Measurements from ENCODE around the gene PPFIBP1.

Gene PPFIBP1

DNA sequence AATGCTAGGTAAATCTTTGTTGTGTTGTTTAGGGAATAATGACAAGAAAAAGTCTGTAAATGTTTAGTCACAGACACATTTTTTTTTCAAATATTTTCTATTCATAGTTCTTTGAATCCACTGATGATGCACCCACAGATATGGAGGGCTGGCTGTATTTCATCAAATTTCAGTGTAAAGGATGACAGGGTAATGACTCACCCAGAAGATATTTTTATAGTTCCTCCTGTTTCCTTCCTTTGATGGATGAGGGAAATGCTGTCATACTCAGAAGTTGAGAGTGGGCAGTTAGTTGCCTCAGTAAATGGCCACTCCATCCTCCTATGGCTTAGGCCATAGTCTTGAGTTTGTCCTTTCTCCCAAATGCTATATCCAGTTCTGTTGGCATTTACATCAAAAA is 95.3 kb downstream of the PPFIBP1 start:
- Histone ChIP-seq H3K4me1 (ENCODE audit: control extremely low read depth in 1 of 4, control insufficient read depth in 4 of 4, insufficient read depth in 4 of 4, low read length in 3 of 4) (peaks cover 0 to 5% (median 1%) of the 10 kb centered on the region in 4 experiments), H3K27me3 (replicated peaks in 2 of 5; ENCODE audit: control insufficient read depth in 4 of 5, insufficient read depth in 5 of 5, low read length in 4 of 5) (no peaks in the 10 kb centered on the region), H3K27ac (ENCODE audit: insufficient read depth in 1 of 2, low read depth in 1 of 2, low read length in 2 of 2, poor library complexity in 1 of 2, severe bottlenecking in 2 of 2) (no peak overlapping the region), H3K4me3 (ENCODE audit: control insufficient read depth in 1 of 7, extremely low read depth in 1 of 7, insufficient read depth in 4 of 7, low read depth in 2 of 7, low read length in 6 of 7) (no peak overlapping the region), H3K36me3 (ENCODE audit: control insufficient read depth in 4 of 4, insufficient read depth in 4 of 4, low read length in 3 of 4) (no peaks in the 10 kb centered on the region), H3K9me3 (ENCODE audit: control extremely low read depth in 1 of 5, control insufficient read depth in 4 of 5, insufficient read depth in 2 of 5, low read depth in 1 of 5, low read length in 4 of 5) (no peaks in the 10 kb centered on the region)
- ChIA-PET CTCF (interaction anchor here (0.9 kb wide), 1 partner anchor 234 kb away, joined by 3 read pairs; no protein-coding TSS in a partner anchor), POLR2A (no interaction called here)
- peak in 2 of 3 donors; percentile 50 to 68 for DNase-seq

DNA sequence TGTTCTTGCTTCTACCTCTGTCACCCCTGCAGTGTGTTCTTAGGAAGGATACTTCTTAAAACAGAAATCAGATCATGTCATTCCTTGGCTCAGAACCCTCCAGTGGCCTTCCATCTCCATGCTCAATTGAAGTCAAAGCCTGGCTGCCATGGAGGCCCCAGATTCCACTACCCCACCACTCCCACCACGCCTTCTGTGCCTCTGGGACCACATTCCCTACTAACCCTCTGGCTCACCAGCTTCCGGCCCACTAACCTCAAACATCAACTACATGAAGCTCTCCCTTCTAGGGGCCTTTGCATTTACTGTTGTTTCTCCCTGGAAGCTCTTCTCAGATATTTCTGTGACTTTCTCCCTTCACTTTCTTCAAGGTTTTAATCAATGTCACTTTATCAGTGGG is 96.1 kb downstream of the PPFIBP1 start:
- Histone ChIP-seq H3K27me3 (replicated peaks in 2 of 5; ENCODE audit: control insufficient read depth in 4 of 5, insufficient read depth in 5 of 5, low read length in 4 of 5) (no peaks in the 10 kb centered on the region), H3K27ac (ENCODE audit: insufficient read depth in 1 of 2, low read depth in 1 of 2, low read length in 2 of 2, poor library complexity in 1 of 2, severe bottlenecking in 2 of 2) (no peak overlapping the region), H3K4me1 (ENCODE audit: control extremely low read depth in 1 of 4, control insufficient read depth in 4 of 4, insufficient read depth in 4 of 4, low read length in 3 of 4) (peaks cover 0 to 5% (median 1%) of the 10 kb centered on the region in 4 experiments), H3K36me3 (ENCODE audit: control insufficient read depth in 4 of 4, insufficient read depth in 4 of 4, low read length in 3 of 4) (no peaks in the 10 kb centered on the region), H3K4me3 (ENCODE audit: control insufficient read depth in 1 of 7, extremely low read depth in 1 of 7, insufficient read depth in 4 of 7, low read depth in 2 of 7, low read length in 6 of 7) (no peak overlapping the region), H3K9me3 (ENCODE audit: control extremely low read depth in 1 of 5, control insufficient read depth in 4 of 5, insufficient read depth in 2 of 5, low read depth in 1 of 5, low read length in 4 of 5) (no peaks in the 10 kb centered on the region)
- POLR2A ChIA-PET: no interaction called here
- CTCF ChIA-PET: interaction anchor here (0.9 kb wide), 1 partner anchor 235 kb away, joined by 3 read pairs; no protein-coding TSS in a partner anchor
- no peak for DNase-seq
- 97% methylated on average over 2 of the region's 2 CpGs for WGBS (ENCODE audit: insufficient coverage)

DNA sequence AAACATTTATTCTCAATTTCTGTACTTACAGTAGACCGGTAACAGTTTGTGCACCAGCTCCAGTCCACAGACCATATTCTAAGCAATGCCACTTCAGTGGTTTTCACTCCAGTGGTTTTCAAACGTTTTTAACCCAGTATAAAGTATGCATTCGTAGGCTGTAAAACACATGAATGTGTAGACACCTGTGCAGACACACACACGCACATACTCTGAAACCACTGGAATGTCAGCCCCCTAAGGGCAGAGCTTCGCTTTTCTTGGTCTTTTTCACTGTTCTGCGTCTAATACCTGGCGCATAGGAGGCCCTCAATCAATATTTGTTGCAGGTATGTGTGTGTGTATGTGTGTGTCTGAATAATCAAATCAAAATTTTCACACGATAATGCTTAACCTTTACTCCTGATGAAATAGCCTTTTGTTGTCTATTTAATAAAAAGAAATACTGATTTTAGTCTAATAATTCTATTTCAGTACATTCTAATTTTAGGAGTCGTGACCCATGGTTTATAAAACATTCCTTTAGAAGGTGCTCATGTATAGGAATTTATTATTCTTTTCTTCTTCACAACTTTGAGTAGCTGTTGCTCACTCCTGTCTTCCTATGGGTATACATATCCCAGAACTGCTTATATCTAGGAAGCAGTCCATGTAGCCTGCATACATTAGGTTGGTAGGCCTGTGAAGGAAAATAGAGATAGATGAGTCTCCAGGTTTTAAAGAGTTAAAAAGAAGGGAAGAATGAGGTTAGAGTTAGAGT is 98.6 kb downstream of the PPFIBP1 start:
- no peaks in the 10 kb centered on the region for H3K27me3 ChIP-seq (replicated peaks in 2 of 5; ENCODE audit: control insufficient read depth in 4 of 5, insufficient read depth in 5 of 5, low read length in 4 of 5)
- H3K36me3 ChIP-seq (ENCODE audit: control insufficient read depth in 4 of 4, insufficient read depth in 4 of 4, low read length in 3 of 4): no peaks in the 10 kb centered on the region
- H3K4me1 ChIP-seq (ENCODE audit: control extremely low read depth in 1 of 4, control insufficient read depth in 4 of 4, insufficient read depth in 4 of 4, low read length in 3 of 4): peaks cover 0 to 5% (median 1%) of the 10 kb centered on the region in 4 experiments
- 93% methylated on average over 5 of the region's 9 CpGs for WGBS (ENCODE audit: insufficient coverage)
- no peak overlapping the region for H3K4me3 ChIP-seq (ENCODE audit: control insufficient read depth in 1 of 7, extremely low read depth in 1 of 7, insufficient read depth in 4 of 7, low read depth in 2 of 7, low read length in 6 of 7)
- no peak for DNase-seq
- no peak overlapping the region for H3K27ac ChIP-seq (ENCODE audit: insufficient read depth in 1 of 2, low read depth in 1 of 2, low read length in 2 of 2, poor library complexity in 1 of 2, severe bottlenecking in 2 of 2)
- no peaks in the 10 kb centered on the region for H3K9me3 ChIP-seq (ENCODE audit: control extremely low read depth in 1 of 5, control insufficient read depth in 4 of 5, insufficient read depth in 2 of 5, low read depth in 1 of 5, low read length in 4 of 5)
- ChIA-PET CTCF (interaction anchor here (1.3 to 1.4 kb wide), 2 partner anchors 96 to 187 kb away, joined by 4 read pairs; no protein-coding TSS in a partner anchor), POLR2A (no interaction called here)

DNA sequence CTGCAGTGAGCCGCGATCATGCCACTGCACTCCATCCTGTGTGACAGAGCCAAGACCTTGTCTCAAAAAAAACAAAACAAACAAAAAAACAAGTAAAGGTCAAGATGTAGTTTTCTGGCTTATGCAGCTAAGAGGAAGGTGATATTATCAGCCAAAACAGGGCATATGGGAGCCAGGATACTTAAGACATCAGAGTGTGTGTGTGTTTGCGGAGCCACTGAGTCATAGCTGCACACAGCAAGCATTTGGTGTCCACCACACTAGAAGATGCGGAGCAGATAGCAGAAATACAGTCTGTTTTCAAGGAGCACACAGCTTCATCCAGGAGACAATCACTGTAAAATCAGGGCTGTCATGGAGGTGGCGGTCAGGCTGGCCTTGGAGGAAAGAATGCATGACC is 99.6 kb downstream of the PPFIBP1 start:
- no peak for DNase-seq

DNA sequence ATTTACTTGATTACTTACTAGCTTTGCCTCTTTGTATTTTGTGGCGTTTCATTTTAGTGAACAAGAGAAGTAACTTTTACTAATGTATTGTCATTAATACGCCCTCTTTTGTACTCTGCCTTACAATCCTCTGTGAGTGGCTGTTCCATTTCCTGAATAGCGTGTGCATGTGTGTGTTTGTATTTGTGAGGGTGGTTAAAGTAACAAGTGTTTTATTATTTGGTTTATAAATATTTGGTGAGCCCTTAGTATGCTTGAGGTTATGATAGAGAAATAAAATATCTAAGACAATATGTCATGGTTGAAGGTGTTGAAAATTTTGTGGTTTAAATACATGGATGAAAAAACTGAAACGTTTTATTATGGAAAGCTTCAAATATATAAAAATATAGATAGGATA is 100.6 kb downstream of the PPFIBP1 start:
- WGBS (ENCODE audit: insufficient coverage): 60% methylated on average over 1 of the region's 4 CpGs

More for the DNA sequence above, 99.6 kb downstream of the PPFIBP1 start:
- Histone ChIP-seq H3K4me1 (ENCODE audit: control extremely low read depth in 1 of 4, control insufficient read depth in 4 of 4, insufficient read depth in 4 of 4, low read length in 3 of 4) (peaks cover 0 to 5% (median 1%) of the 10 kb centered on the region in 4 experiments), H3K9me3 (ENCODE audit: control extremely low read depth in 1 of 5, control insufficient read depth in 4 of 5, insufficient read depth in 2 of 5, low read depth in 1 of 5, low read length in 4 of 5) (no peaks in the 10 kb centered on the region), H3K27me3 (replicated peaks in 2 of 5; ENCODE audit: control insufficient read depth in 4 of 5, insufficient read depth in 5 of 5, low read length in 4 of 5) (no peaks in the 10 kb centered on the region), H3K36me3 (ENCODE audit: control insufficient read depth in 4 of 4, insufficient read depth in 4 of 4, low read length in 3 of 4) (no peaks in the 10 kb centered on the region), H3K4me3 (ENCODE audit: control insufficient read depth in 1 of 7, extremely low read depth in 1 of 7, insufficient read depth in 4 of 7, low read depth in 2 of 7, low read length in 6 of 7) (no peak overlapping the region), H3K27ac (ENCODE audit: insufficient read depth in 1 of 2, low read depth in 1 of 2, low read length in 2 of 2, poor library complexity in 1 of 2, severe bottlenecking in 2 of 2) (no peak overlapping the region)
- 100% methylated on average over 3 of the region's 5 CpGs for WGBS (ENCODE audit: insufficient coverage)
- ChIA-PET POLR2A (no interaction called here), CTCF (interaction anchor here (1.3 to 1.7 kb wide), 3 partner anchors 97 to 199 kb away, joined by 4 to 8 read pairs (median 4); no protein-coding TSS in a partner anchor)

DNA sequence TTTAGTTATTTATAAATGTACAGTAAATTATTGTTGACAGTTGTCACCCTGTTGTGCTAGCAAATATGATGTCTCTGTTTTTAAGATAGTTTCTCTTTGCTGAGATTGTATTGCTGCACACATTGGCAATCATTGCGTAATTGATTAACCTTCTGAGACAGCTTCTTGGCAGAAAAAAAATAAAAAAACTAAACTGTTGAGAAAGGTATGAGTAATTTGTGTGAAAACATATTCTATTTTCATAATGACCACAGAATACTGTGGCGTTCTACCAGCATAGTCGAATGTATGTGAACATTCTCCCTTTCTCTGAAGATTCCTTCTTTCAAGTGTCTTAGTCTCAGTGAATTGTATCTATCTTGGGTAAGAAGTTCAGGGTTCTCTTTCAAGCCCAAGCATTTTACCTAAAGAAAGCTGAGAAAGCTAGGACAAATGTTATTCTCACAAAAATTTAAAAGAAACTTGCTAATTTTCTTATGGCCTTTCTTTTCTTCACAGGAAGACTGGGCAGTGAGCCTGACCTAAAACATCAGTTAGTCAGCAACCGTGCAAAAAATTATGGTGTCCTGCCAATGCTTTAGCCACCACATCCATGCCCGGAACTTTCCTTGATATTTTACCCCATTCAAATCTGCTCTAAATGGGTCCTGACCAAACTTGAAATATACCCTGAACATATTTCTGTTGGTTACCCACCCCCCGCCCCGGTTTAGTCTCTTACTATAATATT is 103.3 kb downstream of the PPFIBP1 start:
- Histone ChIP-seq H3K27ac (ENCODE audit: insufficient read depth in 1 of 2, low read depth in 1 of 2, low read length in 2 of 2, poor library complexity in 1 of 2, severe bottlenecking in 2 of 2) (no peak overlapping the region), H3K27me3 (replicated peaks in 2 of 5; ENCODE audit: control insufficient read depth in 4 of 5, insufficient read depth in 5 of 5, low read length in 4 of 5) (no peaks in the 10 kb centered on the region), H3K9me3 (ENCODE audit: control extremely low read depth in 1 of 5, control insufficient read depth in 4 of 5, insufficient read depth in 2 of 5, low read depth in 1 of 5, low read length in 4 of 5) (no peaks in the 10 kb centered on the region), H3K36me3 (ENCODE audit: control insufficient read depth in 4 of 4, insufficient read depth in 4 of 4, low read length in 3 of 4) (no peaks in the 10 kb centered on the region), H3K4me1 (ENCODE audit: control extremely low read depth in 1 of 4, control insufficient read depth in 4 of 4, insufficient read depth in 4 of 4, low read length in 3 of 4) (no peaks in the 10 kb centered on the region), H3K4me3 (ENCODE audit: control insufficient read depth in 1 of 7, extremely low read depth in 1 of 7, insufficient read depth in 4 of 7, low read depth in 2 of 7, low read length in 6 of 7) (no peak overlapping the region)
- DNase-seq: no peak
- ChIA-PET POLR2A (no interaction called here), CTCF (interaction anchor here (0.6 to 1.1 kb wide), 3 partner anchors 14 to 626 kb away, joined by 3 to 4 read pairs (median 3); no protein-coding TSS in a partner anchor)
- 72% methylated on average over 3 of the region's 7 CpGs for WGBS (ENCODE audit: insufficient coverage)

More for the DNA sequence above, 100.6 kb downstream of the PPFIBP1 start:
- Histone ChIP-seq H3K27me3 (replicated peaks in 2 of 5; ENCODE audit: control insufficient read depth in 4 of 5, insufficient read depth in 5 of 5, low read length in 4 of 5) (no peaks in the 10 kb centered on the region), H3K27ac (ENCODE audit: insufficient read depth in 1 of 2, low read depth in 1 of 2, low read length in 2 of 2, poor library complexity in 1 of 2, severe bottlenecking in 2 of 2) (no peak overlapping the region), H3K9me3 (ENCODE audit: control extremely low read depth in 1 of 5, control insufficient read depth in 4 of 5, insufficient read depth in 2 of 5, low read depth in 1 of 5, low read length in 4 of 5) (no peaks in the 10 kb centered on the region), H3K4me3 (ENCODE audit: control insufficient read depth in 1 of 7, extremely low read depth in 1 of 7, insufficient read depth in 4 of 7, low read depth in 2 of 7, low read length in 6 of 7) (no peak overlapping the region), H3K4me1 (ENCODE audit: control extremely low read depth in 1 of 4, control insufficient read depth in 4 of 4, insufficient read depth in 4 of 4, low read length in 3 of 4) (no peaks in the 10 kb centered on the region), H3K36me3 (ENCODE audit: control insufficient read depth in 4 of 4, insufficient read depth in 4 of 4, low read length in 3 of 4) (no peaks in the 10 kb centered on the region)
- ChIA-PET CTCF (interaction anchor here (1.7 kb wide), 1 partner anchor 200 kb away, joined by 8 read pairs; no protein-coding TSS in a partner anchor), POLR2A (no interaction called here)
- DNase-seq: no peak

Measured in common myeloid progenitor, CD34-positive (primary cell).